LoVo (cell line): ENCODE measurements around the gene CPED1.

Source experiments
- DNase-seq: peaks from one replicate; pipeline ENCODE4 v3.0.0-alpha.2; 2016; ENCODE audit warnings: low spot score

The CPED1 gene

DNA sequence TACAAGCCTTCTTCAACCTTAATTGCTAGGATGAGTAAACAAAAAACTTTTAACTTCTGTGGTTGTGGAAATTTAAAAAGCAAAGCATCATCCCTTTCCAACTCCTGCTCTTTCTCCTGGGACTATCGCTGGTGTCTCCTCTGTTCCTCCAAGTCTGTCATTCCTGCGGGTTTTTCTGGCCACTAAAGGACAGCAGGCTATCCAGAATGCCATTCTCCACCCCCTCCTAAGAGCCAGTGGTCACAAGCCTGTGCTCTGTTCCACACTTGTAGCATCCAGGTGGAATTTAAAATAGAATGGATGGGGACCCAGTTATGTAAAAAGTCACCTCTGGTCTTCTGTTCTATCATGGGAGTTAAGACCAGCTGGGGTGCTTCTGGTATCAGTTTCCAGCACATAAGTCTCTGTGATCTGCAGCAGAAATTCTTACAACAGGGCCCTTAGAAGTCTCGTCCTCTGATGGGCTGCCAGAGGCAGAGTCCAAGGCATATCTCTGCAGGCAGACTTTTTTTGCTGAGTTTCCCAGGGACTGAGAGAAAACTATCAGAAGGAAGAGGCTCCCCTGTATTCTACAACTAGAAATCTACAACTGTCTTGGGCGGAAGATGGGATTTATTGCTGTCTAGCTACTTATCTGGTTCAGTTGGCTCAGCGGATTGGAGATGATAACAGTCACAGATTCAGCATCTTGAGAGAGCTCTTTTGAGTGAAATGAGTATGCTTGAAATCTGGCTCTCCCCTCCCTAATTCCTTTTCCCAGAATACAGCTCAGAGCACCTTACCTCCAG lies 335.2 kb downstream of the CPED1 start:
- DNase-seq, result no peak

DNA sequence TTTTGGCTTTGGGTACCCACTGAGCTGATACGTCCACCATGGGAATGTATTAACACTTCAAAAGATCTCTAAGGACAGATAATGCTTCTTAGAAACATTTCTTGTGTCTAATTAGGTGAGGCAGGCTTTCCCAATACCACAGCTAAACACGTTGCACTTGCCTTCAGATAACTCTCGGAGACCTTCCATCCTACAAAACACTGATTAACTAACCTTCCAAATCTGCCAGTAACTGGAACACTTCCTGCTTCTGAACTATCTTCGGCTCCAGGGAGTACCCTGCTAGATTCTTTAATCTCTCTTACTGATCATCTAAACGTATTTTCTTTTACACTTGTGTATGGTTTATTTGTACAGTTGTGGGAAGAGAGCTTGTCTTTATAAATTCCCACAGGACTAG lies 339.2 kb downstream of the CPED1 start:
- no peak for DNase-seq

DNA sequence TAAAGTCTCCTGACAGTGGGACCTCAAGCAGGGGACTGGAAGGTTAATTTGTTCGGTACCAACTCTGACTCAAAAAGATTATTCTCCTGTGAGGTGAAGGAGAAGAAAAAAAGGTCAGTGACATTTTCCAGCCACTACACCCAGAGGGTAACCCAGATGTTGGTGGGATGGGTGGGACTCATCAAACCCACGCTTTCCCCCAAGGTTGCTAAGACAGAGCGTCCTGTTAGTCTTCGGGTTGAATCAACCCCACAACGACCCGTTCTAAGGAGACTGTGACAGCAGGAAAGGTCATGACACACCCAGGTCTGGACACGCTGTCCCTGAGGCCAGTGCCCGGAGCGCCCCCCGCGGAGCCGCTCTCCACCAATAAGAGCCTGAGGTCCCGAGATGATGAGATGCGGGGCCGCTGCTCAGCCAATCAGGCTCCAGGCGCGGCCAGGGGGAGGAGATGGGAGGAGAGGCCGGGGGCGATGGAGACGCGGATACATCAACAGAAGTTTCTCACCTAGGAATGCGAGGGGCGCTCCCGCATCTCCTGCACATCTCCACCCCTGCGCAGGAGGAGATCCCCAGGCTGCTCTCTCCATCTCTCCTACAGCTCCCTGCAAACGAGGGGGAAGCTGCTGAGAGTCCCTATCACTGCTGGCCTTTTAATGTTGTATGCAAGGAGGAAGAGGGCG lies 340.1 kb downstream of the CPED1 start, which contains the start of gene WNT16:
Gene WNT16 (plus strand): TSS at position 493 of the 683 bp plus-strand sequence. CDS start 293 bp downstream, outside the sequence.
- no peak for DNase-seq

DNA sequence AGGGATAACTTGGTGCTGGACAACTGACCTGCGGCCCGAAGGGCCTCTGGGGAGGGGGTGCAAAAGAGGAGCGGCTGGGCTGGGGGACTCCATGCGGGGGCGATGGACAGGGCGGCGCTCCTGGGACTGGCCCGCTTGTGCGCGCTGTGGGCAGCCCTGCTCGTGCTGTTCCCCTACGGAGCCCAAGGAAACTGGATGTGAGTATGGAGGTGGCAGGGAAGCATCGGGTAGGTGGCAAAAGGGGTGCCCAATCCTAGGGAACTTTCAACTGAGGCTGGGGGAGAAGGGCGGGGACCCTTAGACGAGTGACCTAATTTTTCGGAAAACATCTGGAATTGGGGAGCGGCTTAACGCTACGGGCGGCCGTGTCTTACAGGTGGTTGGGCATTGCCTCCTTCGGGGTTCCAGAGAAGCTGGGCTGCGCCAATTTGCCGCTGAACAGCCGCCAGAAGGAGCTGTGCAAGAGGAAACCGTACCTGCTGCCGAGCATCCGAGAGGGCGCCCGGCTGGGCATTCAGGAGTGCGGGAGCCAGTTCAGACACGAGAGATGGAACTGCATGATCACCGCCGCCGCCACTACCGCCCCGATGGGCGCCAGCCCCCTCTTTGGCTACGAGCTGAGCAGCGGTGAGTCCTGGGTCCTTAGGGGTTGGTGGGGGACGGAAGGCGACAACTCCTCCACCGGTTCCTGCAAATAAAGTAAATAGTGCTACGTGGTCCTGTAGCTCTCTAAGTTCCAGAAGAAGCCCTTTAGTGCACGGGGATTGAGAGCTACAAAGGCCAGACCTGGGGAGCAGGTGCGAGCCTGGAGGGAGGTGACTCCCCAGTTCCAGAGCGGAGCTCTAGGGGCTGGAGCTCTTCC lies 340.9 kb downstream of the CPED1 start:
- DNase-seq, result peak; percentile 72

DNA sequence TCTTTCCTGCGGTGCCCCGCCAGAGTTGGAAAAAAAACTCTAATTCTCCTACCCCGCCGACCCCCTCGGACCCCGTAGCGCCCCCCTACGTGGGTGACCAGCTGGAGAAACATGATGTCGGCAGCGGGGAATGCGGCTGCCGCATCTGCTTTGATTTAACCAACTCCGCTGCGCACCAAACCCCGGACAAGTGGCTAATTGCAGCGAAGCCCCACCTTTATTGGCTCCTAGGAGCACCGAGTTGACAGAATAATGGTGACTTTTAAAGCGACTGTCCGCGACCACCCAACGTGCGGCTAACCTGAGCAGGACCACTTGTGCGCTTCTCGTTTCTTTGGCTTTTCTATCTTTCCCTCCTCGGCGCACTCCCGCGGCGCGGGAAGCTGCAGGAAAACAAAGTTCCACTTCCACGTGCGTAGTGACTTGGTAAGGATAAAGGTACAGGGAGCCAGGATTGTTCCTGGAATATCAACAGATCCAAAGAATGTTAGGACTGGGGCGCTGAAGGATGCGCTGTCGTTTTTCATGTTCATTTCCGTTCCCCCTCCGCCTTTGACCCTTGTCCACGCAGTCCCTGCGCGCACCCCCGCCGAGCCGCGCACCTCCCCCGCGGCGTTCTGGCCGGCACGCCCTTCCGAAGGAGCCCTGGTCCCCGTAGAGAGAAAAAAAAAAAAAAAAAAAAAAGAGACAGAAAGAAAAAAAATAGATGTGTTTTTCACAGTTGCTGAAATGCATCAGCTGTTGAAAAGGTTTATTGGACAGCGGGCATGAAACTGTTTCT lies 341.7 kb downstream of the CPED1 start:
- peak; percentile 69 for DNase-seq

DNA sequence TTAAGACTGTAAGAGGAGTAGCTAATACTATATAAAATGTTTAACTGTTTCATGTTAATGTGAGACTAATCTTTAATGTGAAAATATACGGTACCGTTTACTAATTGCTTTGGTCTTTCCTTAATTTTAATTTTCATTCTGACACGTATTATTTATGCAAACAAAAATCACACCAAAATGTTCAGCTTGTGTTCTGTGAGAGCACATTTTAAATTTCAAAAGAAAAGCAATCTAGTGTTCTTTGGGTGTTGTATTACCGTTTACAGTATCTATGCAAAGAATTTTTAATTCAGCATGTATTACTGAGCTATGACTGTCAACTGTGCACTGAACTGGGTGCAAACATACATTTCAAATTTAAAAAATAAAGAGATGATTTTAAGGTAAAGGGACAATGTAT lies 342.5 kb downstream of the CPED1 start:
- DNase-seq, result no peak

DNA sequence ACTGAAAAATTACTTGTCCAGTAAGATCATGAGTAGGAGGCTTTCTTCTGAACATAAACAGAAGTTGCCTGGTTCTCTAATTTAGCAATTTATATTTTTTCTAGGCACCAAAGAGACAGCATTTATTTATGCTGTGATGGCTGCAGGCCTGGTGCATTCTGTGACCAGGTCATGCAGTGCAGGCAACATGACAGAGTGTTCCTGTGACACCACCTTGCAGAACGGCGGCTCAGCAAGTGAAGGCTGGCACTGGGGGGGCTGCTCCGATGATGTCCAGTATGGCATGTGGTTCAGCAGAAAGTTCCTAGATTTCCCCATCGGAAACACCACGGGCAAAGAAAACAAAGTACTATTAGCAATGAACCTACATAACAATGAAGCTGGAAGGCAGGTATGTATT lies 343.1 kb downstream of the CPED1 start:
- DNase-seq, result no peak

DNA sequence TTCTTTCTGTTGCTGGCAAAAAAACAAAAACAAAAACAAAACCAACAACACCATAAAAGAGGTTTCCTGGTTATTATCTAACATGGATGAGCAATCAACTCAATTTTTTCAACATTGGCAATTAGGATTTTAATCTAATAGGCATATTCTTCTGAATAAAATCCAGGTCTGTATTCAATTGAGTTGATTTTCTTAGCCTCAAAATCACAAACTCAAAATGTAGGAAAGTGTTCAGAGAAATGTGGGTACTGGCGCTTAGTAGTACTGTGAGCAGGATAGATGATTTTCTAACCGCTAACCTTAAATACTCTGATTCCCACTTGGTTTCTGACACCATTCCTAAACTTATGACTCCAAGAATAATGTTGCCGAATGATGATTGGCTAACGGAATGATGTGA lies 345.9 kb downstream of the CPED1 start:
- DNase-seq, result no peak

DNA sequence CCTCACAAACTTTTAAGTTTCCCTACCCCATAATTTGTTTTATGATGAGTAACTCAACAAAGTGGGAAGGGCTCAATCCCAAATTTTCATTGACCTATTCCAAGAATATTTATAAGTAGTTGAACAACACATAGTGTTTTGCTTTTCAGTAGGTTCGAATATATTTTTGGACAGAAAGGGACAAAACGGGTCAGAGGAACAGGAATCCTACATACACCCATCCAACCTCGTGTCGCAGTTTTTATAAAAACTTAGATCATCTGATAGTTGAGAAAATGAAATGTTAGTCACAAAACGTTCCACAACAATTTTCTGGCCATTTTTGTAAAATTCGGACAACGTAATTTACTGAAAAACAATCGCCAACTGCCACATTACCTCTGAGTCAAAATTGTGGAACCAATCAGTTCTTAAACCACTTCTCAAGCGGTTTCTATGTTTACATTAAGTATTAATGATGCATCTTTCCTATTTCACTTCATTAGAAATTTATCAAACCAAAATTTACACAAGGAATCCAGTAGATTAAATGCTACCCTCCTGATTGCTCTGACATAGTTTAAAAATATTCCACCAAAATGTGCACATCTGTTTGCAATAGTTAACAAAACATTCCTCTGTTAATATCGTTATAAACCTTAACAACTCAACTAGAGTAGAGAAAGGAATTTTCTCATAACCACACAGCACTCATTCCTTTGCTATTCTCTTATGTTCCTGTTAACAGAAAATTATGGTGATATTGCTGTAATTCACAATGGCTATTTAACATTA lies 346.6 kb downstream of the CPED1 start:
- DNase-seq, result no peak

DNA sequence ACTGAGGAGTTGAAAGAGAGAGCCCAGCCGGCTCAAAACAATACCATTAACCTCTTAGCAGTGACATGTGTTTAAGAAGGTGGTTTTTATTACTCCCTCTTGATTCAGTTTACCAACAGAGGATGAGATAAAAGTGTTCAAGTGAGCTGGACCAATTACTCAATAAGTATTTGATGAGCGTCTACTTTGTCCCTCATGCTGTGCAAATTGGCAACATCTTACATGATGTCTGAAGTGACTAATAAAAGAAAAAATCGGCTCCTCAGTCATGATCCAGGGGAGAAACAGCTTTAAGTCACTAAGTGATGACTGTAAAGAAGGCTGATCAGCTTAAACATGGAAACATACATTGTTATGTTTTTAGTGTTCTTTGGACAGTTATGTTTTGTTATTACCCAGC lies 348.1 kb downstream of the CPED1 start:
- no peak for DNase-seq

DNA sequence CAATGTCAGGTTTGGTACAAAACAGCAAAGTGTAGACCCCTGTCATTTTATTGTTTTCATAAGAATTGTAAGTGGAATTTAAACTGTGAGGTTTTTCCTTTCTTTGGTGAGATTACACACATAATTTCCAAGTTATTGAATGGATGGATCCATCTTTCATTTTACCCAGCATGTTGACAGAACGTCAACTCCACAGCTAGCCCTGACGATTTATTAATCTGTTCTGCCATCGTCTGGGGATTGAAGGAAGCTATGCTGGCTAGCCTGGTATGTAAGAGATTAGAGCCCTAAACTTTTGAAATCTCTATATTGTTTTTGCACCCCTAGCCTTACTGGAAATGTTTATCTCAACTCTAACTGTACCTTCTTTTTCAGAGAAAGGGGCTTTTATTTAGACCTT lies 348.9 kb downstream of the CPED1 start:
- no peak for DNase-seq

DNA sequence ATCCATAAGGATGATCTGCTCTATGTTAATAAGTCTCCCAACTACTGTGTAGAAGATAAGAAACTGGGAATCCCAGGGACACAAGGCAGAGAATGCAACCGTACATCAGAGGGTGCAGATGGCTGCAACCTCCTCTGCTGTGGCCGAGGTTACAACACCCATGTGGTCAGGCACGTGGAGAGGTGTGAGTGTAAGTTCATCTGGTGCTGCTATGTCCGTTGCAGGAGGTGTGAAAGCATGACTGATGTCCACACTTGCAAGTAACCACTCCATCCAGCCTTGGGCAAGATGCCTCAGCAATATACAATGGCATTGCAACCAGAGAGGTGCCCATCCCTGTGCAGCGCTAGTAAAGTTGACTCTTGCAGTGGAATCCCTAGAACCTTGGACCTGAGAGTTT lies 350.6 kb downstream of the CPED1 start:
- DNase-seq, result no peak

DNA sequence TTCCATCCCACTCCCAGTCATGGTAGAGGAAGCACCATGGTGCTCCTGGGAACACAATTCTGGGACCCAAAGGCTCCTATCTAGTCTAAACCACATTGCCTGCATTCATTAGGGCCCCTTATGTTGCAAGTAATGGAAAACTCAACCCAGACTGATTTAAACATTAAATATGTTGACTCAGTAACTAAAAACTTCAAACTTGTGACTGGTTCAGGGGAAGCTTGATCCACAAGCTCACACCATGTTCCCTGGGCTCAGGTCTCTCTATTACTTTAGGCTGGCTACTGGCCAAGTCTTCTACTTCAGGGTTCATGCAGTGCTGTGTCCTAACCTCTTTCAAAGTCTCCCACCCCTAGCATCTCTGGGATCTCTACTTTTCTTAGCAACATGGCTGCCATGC lies 353.4 kb downstream of the CPED1 start:
- DNase-seq, result no peak

DNA sequence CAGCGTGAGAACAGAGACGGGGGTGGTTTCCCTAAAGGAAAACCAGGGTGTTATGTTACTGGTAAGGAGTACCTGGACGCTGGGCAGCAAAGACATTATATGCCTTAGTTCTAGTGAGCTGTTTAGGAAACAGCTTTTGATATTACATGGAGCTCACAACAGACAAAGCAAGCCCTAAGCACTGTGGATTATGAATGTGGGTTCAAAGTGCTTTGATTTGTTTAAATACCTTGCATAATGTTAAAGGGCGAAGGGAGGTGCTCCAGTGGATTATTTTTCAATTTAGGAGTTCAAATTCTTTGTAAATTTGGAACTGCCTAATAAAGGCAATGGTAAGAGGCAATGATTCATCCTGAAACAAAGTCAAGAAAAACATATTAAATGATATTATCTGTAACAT lies 354.1 kb downstream of the CPED1 start:
- no peak for DNase-seq

DNA sequence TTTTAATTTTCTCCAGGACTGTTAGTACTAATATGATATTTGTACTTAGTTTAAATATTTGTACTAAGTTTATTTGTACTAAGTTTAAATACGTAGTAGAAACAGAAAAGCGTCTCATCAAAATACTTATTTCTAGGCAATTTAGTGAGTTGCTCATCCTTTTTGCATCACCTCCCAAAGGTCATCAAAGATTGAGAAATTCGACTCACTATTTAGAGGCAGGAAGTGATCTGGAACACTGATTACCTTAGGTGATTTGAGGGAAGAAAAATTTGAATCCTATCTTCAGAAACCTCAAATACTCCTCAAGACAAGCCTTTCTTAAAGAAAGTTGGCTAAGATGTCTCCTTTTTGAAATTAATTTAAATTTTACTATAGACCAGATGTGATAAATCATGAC lies 354.8 kb downstream of the CPED1 start:
- no peak for DNase-seq

DNA sequence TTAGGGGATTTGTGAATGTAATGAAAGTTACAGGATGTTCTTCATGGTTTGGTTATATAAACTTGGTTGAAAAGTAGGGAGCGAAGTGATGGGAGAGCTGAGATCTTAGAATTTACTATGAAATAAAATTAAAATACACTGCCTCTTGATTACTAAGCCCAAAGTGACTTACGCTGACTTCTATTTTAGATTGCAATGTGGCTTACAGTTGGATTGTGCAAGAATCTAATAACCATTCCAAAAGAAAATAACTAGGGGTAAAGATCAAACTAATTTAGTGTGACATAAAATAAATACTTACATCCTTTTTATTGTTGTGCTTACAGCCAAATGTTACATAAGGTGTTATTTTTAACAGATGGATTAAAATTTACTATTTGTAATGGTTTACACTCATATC lies 355.6 kb downstream of the CPED1 start:
- DNase-seq, result no peak

DNA sequence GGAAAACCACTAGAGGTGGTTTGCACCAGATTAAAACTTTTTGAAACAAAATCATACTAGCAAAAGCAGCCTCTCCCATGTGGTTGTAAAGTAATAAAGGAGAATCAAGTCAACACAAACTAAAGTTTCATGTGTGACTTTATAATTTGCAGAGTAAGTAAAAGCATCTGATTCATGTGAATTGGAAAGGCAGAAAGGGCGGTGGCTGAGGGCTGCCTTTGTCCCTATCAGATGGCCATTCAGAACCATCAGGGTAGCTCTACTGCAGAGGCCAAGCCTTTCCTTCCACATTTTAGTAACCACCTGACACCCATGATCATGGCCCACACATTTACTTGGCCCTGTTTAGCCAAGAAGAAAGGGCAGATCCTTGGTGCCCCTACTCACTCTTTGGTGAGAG lies 356.0 kb downstream of the CPED1 start:
- DNase-seq, result no peak
